GM10248 (cell line): ENCODE measurements around the gene RLN2.
"Not testable (repeated sequence)": the region's sequence is repeated elsewhere in the genome, so short reads cannot be mapped to it uniquely, and the experiment has no call there.

Source experiments
- CTCF ChIA-PET: fragments of 300-600 bp; sonication (Branson Sonifier 250); formaldehyde crosslinking; extraction: SDS; loops from one replicate; lab custom pipeline; 2021; ENCODE audit warnings: antibody characterized with exemption; lab: Yijun Ruan, JAX
- POLR2A ChIA-PET: fragments of 350-650 bp; sonication (Branson Sonifier 250); formaldehyde crosslinking; extraction: SDS; loops from one replicate; lab custom pipeline; 2020; ENCODE audit warnings: antibody characterized with exemption; lab: Yijun Ruan, JAX
- DNase-seq: peaks from one replicate; pipeline ENCODE4 v3.0.0; 2012; ENCODE audit errors: extremely low spot score
- CTCF ChIP-seq: IDR thresholded peaks from 2 replicates; pipeline ENCODE4 v1.5.1; 2012; ENCODE audit warnings: mild to moderate bottlenecking, low read depth; ENCODE audit errors: extremely low read depth, missing control alignments, control extremely low read depth

RLN2 gene

GRCh38 chr9:5326187-5326586, 21.7 kb upstream of the RLN2 start:
- no peak for TF ChIP-seq CTCF
- no peak for DNase-seq
- ChIA-PET CTCF (interaction anchor here (1.2 kb wide), 1 partner anchor 23 kb away, joined by 3 read pairs; no protein-coding TSS in a partner anchor), POLR2A (no interaction called here)

GRCh38 chr9:5321601-5322000, 17.1 kb upstream of the RLN2 start:
- not testable (repeated sequence) for DNase-seq
- CTCF ChIA-PET: interaction anchor here (1.0 to 1.4 kb wide), 3 partner anchors 15 to 279 kb away, joined by 3 read pairs; no protein-coding TSS in a partner anchor

GRCh38 chr9:5321058-5321457, 16.5 kb upstream of the RLN2 start:
- DNase-seq: no peak
- ChIA-PET CTCF (interaction anchor here (1.0 to 1.1 kb wide), 2 partner anchors 15 to 279 kb away, joined by 3 read pairs; no protein-coding TSS in a partner anchor), POLR2A (no interaction called here)
- no peak for TF ChIP-seq CTCF

More at GRCh38 chr9:5321601-5322000, 17.1 kb upstream of the RLN2 start:
- POLR2A ChIA-PET: not testable (repeated sequence)

GRCh38 chr9:5316406-5316805, 11.9 kb upstream of the RLN2 start:
- CTCF ChIA-PET, DNase-seq, POLR2A ChIA-PET: not testable (repeated sequence)

- DNase-seq: no peak
- ChIA-PET POLR2A (no interaction called here), CTCF (interaction anchor here (0.8 to 1.0 kb wide), 2 partner anchors 15 to 20 kb away, joined by 3 read pairs; no protein-coding TSS in a partner anchor)
- TF ChIP-seq CTCF: no peak
Measured at GRCh38 chr9:5315187-5315923, 10.8 kb upstream of the RLN2 start.

GRCh38 chr9:5310851-5311250, 6.3 kb upstream of the RLN2 start:
- ChIA-PET CTCF (interaction anchor here (1.3 kb wide), 1 partner anchor 49 kb away, joined by 3 read pairs; no protein-coding TSS in a partner anchor), POLR2A (no interaction called here)
- TF ChIP-seq CTCF: no peak
- no peak for DNase-seq

GRCh38 chr9:5305741-5306140, 1.2 kb upstream of the RLN2 start:
- no peak for DNase-seq
- ChIA-PET CTCF (no interaction called here), POLR2A (no interaction called here)
- TF ChIP-seq CTCF: no peak
